Neural cell (in vitro differentiated cells): ENCODE data around the gene STYXL1.

Experiments used
- CTCF ChIP-seq: fragments of 450-650 bp; IDR thresholded peaks from 2 replicates; pipeline ENCODE4 v1.5.1; 2014; ENCODE audit warnings: antibody characterized with exemption, mild to moderate bottlenecking, moderate library complexity; ENCODE audit not compliant: poor library complexity, severe bottlenecking
- EP300 ChIP-seq: fragments of 450-650 bp; conservative IDR thresholded peaks from 2 replicates; pipeline ENCODE4 v1.6.1; 2014; ENCODE audit warnings: antibody characterized with exemption, mild to moderate bottlenecking, moderate library complexity; ENCODE audit not compliant: poor library complexity, severe bottlenecking
- EZH2 ChIP-seq: fragments of 200-600, 300-800 bp; shearing (Covaris generic), sonication (generic); IDR thresholded peaks from 2 replicates; pipeline ENCODE4 v1.6.1; 2014; ENCODE audit warnings: antibody characterized with exemption, low read length, borderline replicate concordance, mild to moderate bottlenecking; ENCODE audit not compliant: insufficient read depth, poor library complexity, severe bottlenecking
- MXI1 ChIP-seq: fragments of 450-650 bp; conservative IDR thresholded peaks from 2 replicates; pipeline ENCODE4 v1.6.1; 2014; ENCODE audit warnings: antibody characterized with exemption, mild to moderate bottlenecking; ENCODE audit not compliant: poor library complexity, severe bottlenecking
- POLR2AphosphoS5 ChIP-seq: IDR thresholded peaks from 2 replicates; pipeline ENCODE4 v1.6.1; 2012
- RAD21 ChIP-seq: fragments of 450-650 bp; conservative IDR thresholded peaks from 2 replicates; pipeline ENCODE4 v1.6.1; 2014; ENCODE audit warnings: antibody characterized with exemption, mild to moderate bottlenecking, moderate library complexity
- REST ChIP-seq: IDR thresholded peaks from 2 replicates; pipeline ENCODE4 v1.6.1; 2012; ENCODE audit warnings: borderline replicate concordance
- SMC3 ChIP-seq: fragments of 450-650 bp; conservative IDR thresholded peaks from 2 replicates; pipeline ENCODE4 v1.6.1; 2014; ENCODE audit warnings: antibody characterized with exemption, mild to moderate bottlenecking, moderate library complexity; ENCODE audit not compliant: poor library complexity
- TAF1 ChIP-seq: IDR thresholded peaks from 2 replicates; pipeline ENCODE4 v1.6.1; 2012; ENCODE audit warnings: low read depth

- TF ChIP-seq CTCF (no peak), EZH2 (no peak), EP300 (no peak), MXI1 (no peak), TAF1 (no peak), POLR2AphosphoS5 (no peak), REST (no peak), SMC3 (no peak), RAD21 (no peak)
Measured at GRCh38 chr7:75961218-75961617, 86.6 kb downstream of the STYXL1 start.
